Muscle layer of duodenum (tissue), 2 donors: Measurements from ENCODE around the gene AMMECR1.
"Not testable (repeated sequence)": the region's sequence is repeated elsewhere in the genome, so short reads cannot be mapped to it uniquely, and the experiment has no call there.

Experiments
- H3K27ac ChIP-seq: one replicate; pipeline ENCODE4 v1.7.0; 2013; ENCODE audit warnings: mild to moderate bottlenecking, low read length
- H3K27me3 ChIP-seq: one replicate; pipeline ENCODE4 v1.7.0; 2013; ENCODE audit warnings: low read depth, mild to moderate bottlenecking, control low read depth, low read length
- H3K36me3 ChIP-seq, 2 donors: one replicate each; pipeline ENCODE4 v1.7.0; 2013; ENCODE audit warnings: low read length in 2 of 2, control low read depth in 1 of 2, mild to moderate bottlenecking in 1 of 2; ENCODE audit not compliant: insufficient read depth in 2 of 2, control insufficient read depth in 1 of 2
- H3K4me1 ChIP-seq, 2 donors: one replicate each; pipeline ENCODE4 v1.7.0; 2013; ENCODE audit warnings: low read length in 2 of 2, mild to moderate bottlenecking in 2 of 2, control low read depth in 1 of 2, moderate library complexity in 1 of 2; ENCODE audit not compliant: insufficient read depth in 2 of 2, control insufficient read depth in 1 of 2
- H3K4me3 ChIP-seq, 2 donors: one replicate each; pipeline ENCODE4 v1.7.0; 2013; ENCODE audit warnings: low read length in 2 of 2, low read depth in 1 of 2, mild to moderate bottlenecking in 1 of 2
- H3K9me3 ChIP-seq, 2 donors: one replicate each; pipeline ENCODE4 v1.7.0; 2013; ENCODE audit warnings: low read length in 2 of 2, control low read depth in 1 of 2, mild to moderate bottlenecking in 1 of 2; ENCODE audit not compliant: control insufficient read depth in 1 of 2
- donor health status: healthy.

The AMMECR1 gene

GRCh38 chrX:110251961-110252360, 65.9 kb downstream of the AMMECR1 start:
- Histone ChIP-seq H3K27me3 (no peaks in the 10 kb centered on the region), H3K36me3 (no peaks in the 10 kb centered on the region), H3K4me1 (no peaks in the 10 kb centered on the region), H3K27ac (no peak overlapping the region), H3K4me3 (no peak overlapping the region), H3K9me3 (no peaks in the 10 kb centered on the region)

GRCh38 chrX:110251526-110251925, 66.4 kb downstream of the AMMECR1 start:
- no peak overlapping the region for H3K4me3 ChIP-seq
- H3K27me3 ChIP-seq = no peaks in the 10 kb centered on the region
- no peaks in the 10 kb centered on the region for H3K4me1 ChIP-seq
- no peak overlapping the region for H3K27ac ChIP-seq
- no peaks in the 10 kb centered on the region for H3K9me3 ChIP-seq
- H3K36me3 ChIP-seq = no peaks in the 10 kb centered on the region

DNA sequence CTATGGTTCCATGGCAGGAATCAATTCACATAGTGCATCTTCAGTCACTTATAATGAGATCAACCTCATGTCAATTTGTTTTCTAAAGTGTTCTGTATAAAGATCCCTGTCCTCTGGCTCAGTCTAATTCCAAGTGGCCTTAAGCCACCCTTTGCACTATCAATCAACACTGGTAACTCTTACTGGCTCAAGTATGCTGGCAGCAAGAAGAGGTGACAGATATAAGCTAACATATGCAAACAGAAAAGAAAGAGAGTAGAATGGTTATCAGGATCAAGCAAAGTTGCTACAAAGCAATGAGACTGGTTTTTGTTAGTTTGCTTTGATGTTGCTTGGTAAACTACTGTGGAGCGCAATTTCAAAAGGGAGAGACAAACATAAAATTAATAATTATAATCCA, 67.0 kb downstream of the AMMECR1 start:
- H3K4me3 ChIP-seq = no peak overlapping the region
- no peaks in the 10 kb centered on the region for H3K9me3 ChIP-seq
- H3K27me3 ChIP-seq = no peaks in the 10 kb centered on the region
- no peaks in the 10 kb centered on the region for H3K4me1 ChIP-seq
- H3K27ac ChIP-seq = no peak overlapping the region
- no peaks in the 10 kb centered on the region for H3K36me3 ChIP-seq

DNA sequence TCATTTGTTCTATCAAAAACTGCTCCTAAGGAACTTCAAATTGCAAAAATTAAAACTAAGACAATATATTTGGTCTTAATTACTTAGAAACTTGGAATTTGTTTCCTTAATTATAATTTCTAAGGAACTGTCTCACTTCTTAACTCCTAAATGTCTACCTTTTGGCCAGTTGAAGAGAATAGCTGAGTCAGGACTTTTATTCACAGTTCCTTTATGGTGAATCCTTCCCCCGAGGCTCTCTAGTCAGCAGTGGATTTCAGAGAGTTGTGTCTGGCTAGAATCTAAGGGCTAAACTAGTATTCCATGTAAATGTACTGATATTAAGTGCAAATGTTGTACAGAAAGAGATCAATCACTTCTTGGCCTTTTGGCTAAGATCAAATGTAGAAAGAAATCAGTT, 69.3 kb downstream of the AMMECR1 start:
- Histone ChIP-seq H3K9me3 (no peaks in the 10 kb centered on the region), H3K4me1 (no peaks in the 10 kb centered on the region), H3K27me3 (no peaks in the 10 kb centered on the region), H3K4me3 (no peak overlapping the region), H3K36me3 (no peaks in the 10 kb centered on the region), H3K27ac (no peak overlapping the region)

GRCh38 chrX:110245011-110245410, 72.9 kb downstream of the AMMECR1 start:
- Histone ChIP-seq H3K27me3 (no peaks in the 10 kb centered on the region), H3K36me3 (no peaks in the 10 kb centered on the region), H3K27ac (no peak overlapping the region), H3K4me3 (no peak overlapping the region), H3K4me1 (no peaks in the 10 kb centered on the region), H3K9me3 (no peaks in the 10 kb centered on the region)

GRCh38 chrX:110242371-110242770, 75.5 kb downstream of the AMMECR1 start:
- Histone ChIP-seq H3K4me3 (no peak overlapping the region), H3K27me3 (no peaks in the 10 kb centered on the region), H3K27ac (no peak overlapping the region), H3K36me3 (no peaks in the 10 kb centered on the region), H3K9me3 (no peaks in the 10 kb centered on the region), H3K4me1 (no peaks in the 10 kb centered on the region)

DNA sequence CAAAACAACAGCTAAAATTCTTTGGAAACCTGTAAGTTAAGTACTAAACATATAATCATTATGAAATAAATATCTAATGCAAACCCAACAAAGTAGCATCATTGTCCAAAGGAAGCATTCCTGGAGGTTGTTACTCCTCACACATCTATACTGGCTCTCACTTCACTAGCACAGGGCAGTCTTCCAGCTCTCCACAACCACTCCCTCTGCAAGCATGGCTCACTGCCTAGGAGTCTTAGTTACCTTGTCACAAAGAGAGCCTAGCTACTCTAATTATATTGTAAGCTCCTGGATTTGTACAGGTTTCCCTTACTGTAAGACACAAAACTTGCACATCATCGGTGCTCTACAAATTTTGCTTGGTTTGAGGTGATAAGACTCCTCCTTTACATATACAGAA, 76.1 kb downstream of the AMMECR1 start:
- H3K27me3 ChIP-seq = no peaks in the 10 kb centered on the region
- no peak overlapping the region for H3K4me3 ChIP-seq
- no peaks in the 10 kb centered on the region for H3K4me1 ChIP-seq
- H3K9me3 ChIP-seq = no peaks in the 10 kb centered on the region
- H3K27ac ChIP-seq = no peak overlapping the region
- H3K36me3 ChIP-seq = no peaks in the 10 kb centered on the region

GRCh38 chrX:110238259-110238658, 79.6 kb downstream of the AMMECR1 start:
- H3K9me3 ChIP-seq, H3K36me3 ChIP-seq, H3K4me1 ChIP-seq, H3K27me3 ChIP-seq, H3K27ac ChIP-seq, H3K4me3 ChIP-seq: not testable (repeated sequence)

- H3K4me1 ChIP-seq, H3K27ac ChIP-seq, H3K27me3 ChIP-seq, H3K4me3 ChIP-seq, H3K9me3 ChIP-seq, H3K36me3 ChIP-seq: not testable (repeated sequence)
Observed at GRCh38 chrX:110231485-110231884, 86.4 kb downstream of the AMMECR1 start.

- not testable (repeated sequence) for H3K36me3 ChIP-seq, H3K27ac ChIP-seq, H3K9me3 ChIP-seq, H3K4me1 ChIP-seq, H3K27me3 ChIP-seq, H3K4me3 ChIP-seq
Observed at GRCh38 chrX:110229497-110230111, 88.3 kb downstream of the AMMECR1 start.

DNA sequence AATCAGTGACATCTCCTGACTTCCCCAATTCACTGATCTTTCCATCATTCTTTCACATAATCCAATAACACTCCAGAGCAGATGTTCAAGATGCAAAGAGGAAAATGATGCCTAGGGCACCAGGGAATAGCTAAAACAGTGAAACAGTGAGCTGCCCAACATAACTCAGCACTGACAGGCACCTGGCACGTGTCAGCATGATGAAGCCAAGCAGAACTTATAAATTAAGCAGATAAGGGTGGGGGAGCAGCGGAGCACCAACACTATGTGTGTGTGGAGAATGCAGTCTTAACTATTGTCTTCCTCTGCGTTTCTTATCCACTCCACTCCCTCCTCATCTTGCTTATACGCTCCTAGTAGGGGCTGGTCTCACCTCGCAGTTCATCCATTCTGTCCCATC, 89.4 kb downstream of the AMMECR1 start:
- Histone ChIP-seq H3K27ac (no peak overlapping the region), H3K9me3 (no peaks in the 10 kb centered on the region), H3K4me3 (no peak overlapping the region), H3K4me1 (no peaks in the 10 kb centered on the region), H3K27me3 (no peaks in the 10 kb centered on the region), H3K36me3 (no peaks in the 10 kb centered on the region)

DNA sequence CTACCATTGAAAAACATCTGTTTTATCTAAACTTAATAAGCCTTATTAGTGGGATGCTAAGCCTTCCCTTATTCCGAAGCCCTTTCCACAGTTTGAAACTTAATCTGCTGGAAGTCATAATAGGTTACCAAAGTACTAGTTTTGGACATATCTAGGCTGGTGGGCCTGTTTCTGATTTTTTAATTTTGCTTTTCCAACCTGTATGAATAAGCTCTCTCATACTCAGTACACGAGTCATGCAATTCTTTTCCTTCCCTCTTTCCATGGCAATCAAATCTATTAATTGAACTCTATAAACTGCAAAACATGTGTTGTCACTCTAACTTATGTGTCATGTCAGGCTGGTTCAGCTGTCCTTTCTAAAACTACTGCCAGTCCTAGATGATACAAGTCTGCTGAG, 91.0 kb downstream of the AMMECR1 start:
- Histone ChIP-seq H3K27me3 (no peaks in the 10 kb centered on the region), H3K36me3 (no peaks in the 10 kb centered on the region), H3K4me3 (no peak overlapping the region), H3K9me3 (no peaks in the 10 kb centered on the region), H3K27ac (no peak overlapping the region), H3K4me1 (no peaks in the 10 kb centered on the region)
